H1 (cell line): ENCODE data around the gene RANBP2. TPM values are rescaled to one million over a fixed set of nuclear protein-coding genes. Genes with fewer than 3 reads are reported as not detected.

Experiments used
- CTCF ChIA-PET: fragments of 300-600 bp; sonication (Branson Sonifier 250); formaldehyde crosslinking; loops from one replicate; lab custom pipeline; 2021; ENCODE audit not compliant: partially characterized antibody; lab: Charles Lee
- POLR2A ChIA-PET: fragments of 300-600 bp; sonication (Branson Sonifier 250); formaldehyde crosslinking; loops from one replicate; lab custom pipeline; 2021; ENCODE audit warnings: inconsistent platforms; ENCODE audit not compliant: partially characterized antibody; lab: Charles Lee
- DNase-seq, 2 experiments: peaks; one replicate each; pipeline versions ENCODE4 v3.0.0 to v3.0.0-alpha.2; 2010 to 2022; ENCODE audit warnings: low spot score in 2 of 2, low read depth in 1 of 2, mixed read lengths in 1 of 2
- FAIRE-seq: peaks from 2 replicates; lab custom pipeline; 2011; peaks lifted over from hg19 to GRCh38; lab: Jason Lieb, UNC
- H2AFZ ChIP-seq: 2 replicates; pipeline ENCODE4 v1.8.1; 2012; ENCODE audit warnings: low read length, inconsistent platforms
- H2AK5ac ChIP-seq: 2 replicates; pipeline ENCODE4 v1.6.1; 2013; ENCODE audit warnings: low read depth, low read length
- H2BK120ac ChIP-seq: replicated peaks from 2 replicates; pipeline ENCODE3; 2013; ENCODE audit warnings: low read depth, low read length, inconsistent platforms
- H2BK12ac ChIP-seq: 2 replicates; pipeline ENCODE4 v1.6.1; 2013; ENCODE audit warnings: low read depth, low read length
- H2BK15ac ChIP-seq: 2 replicates; pipeline ENCODE4 v1.6.1; 2013; ENCODE audit warnings: low read length
- H2BK20ac ChIP-seq: 2 replicates; pipeline ENCODE4 v1.6.1; 2013; ENCODE audit warnings: low read length
- H2BK5ac ChIP-seq: 2 replicates; pipeline ENCODE4 v1.6.1; 2013; ENCODE audit warnings: low read depth, low read length
- H3K14ac ChIP-seq: 2 replicates; pipeline ENCODE4 v1.6.1; 2013; ENCODE audit warnings: inconsistent platforms; ENCODE audit not compliant: insufficient read length
- H3K18ac ChIP-seq: 2 replicates; pipeline ENCODE4 v1.6.1; 2013; ENCODE audit warnings: low read length; ENCODE audit errors: extremely low read depth
- H3K23ac ChIP-seq: 2 replicates; pipeline ENCODE4 v1.6.1; 2013; ENCODE audit warnings: inconsistent platforms; ENCODE audit not compliant: insufficient read length
- H3K23me2 ChIP-seq: 2 replicates; pipeline ENCODE4 v1.6.1; 2013; ENCODE audit warnings: low read depth, low read length
- H3K27ac ChIP-seq: 2 replicates; pipeline ENCODE4 v1.6.1; 2011; ENCODE audit warnings: low read depth, low read length, inconsistent platforms
- H3K27me3 ChIP-seq, 4 experiments: replicated peaks in 1 of 4; 1 replicate in 1 of 4; 2 replicates in 3 of 4; pipeline versions ENCODE4 v1.6.1 to v1.8.1; 2011 to 2013; ENCODE audit warnings: low read length in 3 of 4, mild to moderate bottlenecking in 3 of 4, inconsistent platforms in 2 of 4, mixed read lengths in 2 of 4, moderate library complexity in 1 of 4; ENCODE audit not compliant: control insufficient read depth in 3 of 4, insufficient read depth in 3 of 4; ENCODE audit errors: extremely low read depth in 1 of 4
- H3K36me3 ChIP-seq, 4 experiments: 2 replicates each; pipeline versions ENCODE4 v1.6.1 to v1.8.1; 2011 to 2013; ENCODE audit warnings: mild to moderate bottlenecking in 4 of 4, low read length in 3 of 4, moderate library complexity in 2 of 4, control low read depth in 1 of 4, inconsistent platforms in 1 of 4; ENCODE audit not compliant: insufficient read depth in 4 of 4, control insufficient read depth in 2 of 4
- H3K4ac ChIP-seq: replicated peaks from 2 replicates; pipeline ENCODE3; 2013; ENCODE audit warnings: low read length, low read depth, mixed read lengths, inconsistent platforms; ENCODE audit not compliant: insufficient read length
- H3K4me1 ChIP-seq, 4 experiments: replicated peaks in 1 of 4; 1 replicate in 1 of 4; 2 replicates in 3 of 4; pipeline versions ENCODE4 v1.6.1 to v1.8.1; 2011 to 2013; ENCODE audit warnings: low read length in 3 of 4, inconsistent platforms in 2 of 4, mixed read lengths in 1 of 4; ENCODE audit not compliant: insufficient read depth in 4 of 4, control insufficient read depth in 3 of 4
- H3K4me2 ChIP-seq, 2 experiments: 2 replicates each; pipeline versions ENCODE4 v1.6.1 to v1.8.1; 2011 to 2013; ENCODE audit warnings: low read depth in 2 of 2, low read length in 2 of 2, control low read depth in 1 of 2, inconsistent platforms in 1 of 2, mild to moderate bottlenecking in 1 of 2; ENCODE audit not compliant: insufficient read depth in 1 of 2
- H3K4me3 ChIP-seq, 4 experiments: fragments of 200-600, 300-600 bp in 1 of 4; sonication (generic), shearing (Covaris generic), sonication (Bioruptor Twin) in 1 of 4; 2 replicates each; pipeline versions ENCODE4 v1.5.1 to v1.8.1; 2011 to 2016; ENCODE audit warnings: low read length in 4 of 4, low read depth in 3 of 4, control low read depth in 2 of 4, inconsistent platforms in 2 of 4, mild to moderate bottlenecking in 2 of 4, mixed read lengths in 1 of 4, moderate library complexity in 1 of 4; ENCODE audit not compliant: insufficient read depth in 2 of 4; ENCODE audit errors: extremely low read depth in 1 of 4
- H3K56ac ChIP-seq: replicated peaks from 2 replicates; pipeline ENCODE3; 2013; ENCODE audit warnings: low read depth, mild to moderate bottlenecking, mixed read lengths, low read length, inconsistent platforms; ENCODE audit not compliant: insufficient read length
- H3K79me1 ChIP-seq: 2 replicates; pipeline ENCODE4 v1.6.1; 2013; ENCODE audit warnings: low read depth, low read length, control low read depth
- H3K79me2 ChIP-seq, 2 experiments: 2 replicates each; pipeline versions ENCODE4 v1.6.1 to v1.8.1; 2012 to 2013; ENCODE audit warnings: low read length in 2 of 2, mild to moderate bottlenecking in 2 of 2, inconsistent platforms in 1 of 2; ENCODE audit not compliant: insufficient read depth in 2 of 2, control insufficient read depth in 1 of 2
- H3K9ac ChIP-seq, 4 experiments: replicated peaks in 1 of 4; 1 replicate in 1 of 4; 2 replicates in 3 of 4; pipeline versions ENCODE4 v1.6.1 to v1.8.1; 2011 to 2013; ENCODE audit warnings: low read depth in 3 of 4, low read length in 3 of 4, control low read depth in 2 of 4, mild to moderate bottlenecking in 2 of 4, moderate library complexity in 2 of 4, inconsistent platforms in 1 of 4; ENCODE audit errors: extremely low read depth in 1 of 4
- H3K9me3 ChIP-seq, 2 experiments: 2 replicates each; pipeline versions ENCODE4 v1.6.1 to v1.8.1; 2012 to 2013; ENCODE audit warnings: mild to moderate bottlenecking in 2 of 2, moderate library complexity in 2 of 2, control low read depth in 1 of 2, inconsistent platforms in 1 of 2, low read depth in 1 of 2, low read length in 1 of 2, mixed read lengths in 1 of 2; ENCODE audit not compliant: insufficient read depth in 2 of 2
- H4K20me1 ChIP-seq, 2 experiments: replicated peaks in 1 of 2; 2 replicates each; pipeline versions ENCODE3 to v1.8.1; 2011 to 2013; ENCODE audit warnings: inconsistent platforms in 2 of 2, low read length in 2 of 2, mild to moderate bottlenecking in 1 of 2; ENCODE audit not compliant: insufficient read depth in 2 of 2, control insufficient read depth in 1 of 2
- H4K5ac ChIP-seq: 2 replicates; pipeline ENCODE4 v1.6.1; 2013; ENCODE audit warnings: low read length, low read depth, mixed read lengths, inconsistent platforms; ENCODE audit not compliant: insufficient read length
- H4K8ac ChIP-seq: 2 replicates; pipeline ENCODE4 v1.8.0; 2013; ENCODE audit warnings: mild to moderate bottlenecking, moderate library complexity, low read length, inconsistent platforms; ENCODE audit not compliant: insufficient read depth; ENCODE audit errors: extremely low read depth
- H4K91ac ChIP-seq: replicated peaks from 2 replicates; pipeline ENCODE3; 2013; ENCODE audit warnings: low read length, mixed read lengths, inconsistent platforms; ENCODE audit not compliant: insufficient read length
- BACH1 ChIP-seq: IDR thresholded peaks from 2 replicates; pipeline ENCODE4 v1.6.1; 2012; ENCODE audit warnings: low read length, improper control_type of control experiment
- CBX5 ChIP-seq: fragments of 300-800, 300-1000 bp; sonication (generic); IDR thresholded peaks from 2 replicates; pipeline ENCODE4 v1.7.1; 2016; ENCODE audit warnings: antibody characterized with exemption, low read length, low read depth
- CHD2 ChIP-seq: IDR thresholded peaks from 2 replicates; pipeline ENCODE4 v1.6.1; 2012; ENCODE audit warnings: low read length, improper control_type of control experiment
- CTBP2 ChIP-seq: IDR thresholded peaks from 2 replicates; pipeline ENCODE4 v1.7.0; 2011; ENCODE audit warnings: borderline replicate concordance, mild to moderate bottlenecking, moderate library complexity, mixed read lengths, low read length; ENCODE audit not compliant: insufficient read depth, insufficient read length
- JUND ChIP-seq: IDR thresholded peaks from 2 replicates; pipeline ENCODE4 v1.6.1; 2011; ENCODE audit warnings: mild to moderate bottlenecking, improper control_type of control experiment, low read length
- KDM5A ChIP-seq: fragments of 200-600 bp; IDR thresholded peaks from 2 replicates; pipeline ENCODE4 v1.7.1; 2012; ENCODE audit warnings: mild to moderate bottlenecking, low read length, inconsistent platforms, mixed read lengths
- POLR2AphosphoS5 ChIP-seq: IDR thresholded peaks from 2 replicates; pipeline ENCODE4 v1.6.1; 2011; ENCODE audit warnings: low read depth, low read length
- SAP30 ChIP-seq: fragments of 300-600 bp; sonication (generic); IDR thresholded peaks from 2 replicates; pipeline ENCODE4 v1.7.1; 2012; ENCODE audit warnings: low read length, moderate library complexity, mild to moderate bottlenecking, inconsistent platforms; ENCODE audit not compliant: insufficient read depth, insufficient replicate concordance
- SIN3A ChIP-seq, 2 experiments: IDR thresholded peaks in 1 of 2; conservative IDR thresholded peaks in 1 of 2; 2 replicates each; pipeline ENCODE4 v1.6.1; 2011 to 2012; ENCODE audit warnings: low read length in 2 of 2, improper control_type of control experiment in 1 of 2, low read depth in 1 of 2, mild to moderate bottlenecking in 1 of 2
- SIRT6 ChIP-seq: IDR thresholded peaks from one replicate; pipeline ENCODE4 v1.7.1; 2012; ENCODE audit warnings: low read length, inconsistent platforms
- SIX5 ChIP-seq: IDR thresholded peaks from 2 replicates; pipeline ENCODE4 v1.6.1; 2011; ENCODE audit warnings: mild to moderate bottlenecking, low read depth, low read length
- TAF7 ChIP-seq: optimal IDR thresholded peaks from 2 replicates; pipeline ENCODE3; 2011; ENCODE audit warnings: low read depth, mild to moderate bottlenecking, inconsistent platforms, low read length, moderate library complexity, borderline replicate concordance
- YY1 ChIP-seq: IDR thresholded peaks from 2 replicates; pipeline ENCODE4 v1.6.1; 2011; ENCODE audit warnings: low read depth, mild to moderate bottlenecking, low read length
- polyA plus RNA-seq, 7 experiments: library from polyadenylated mRNA; depleted of rRNA in 3 of 7; stranded (reverse) in 5 of 7; unstranded in 2 of 7; fragments of >200 nt in 5 of 7; fragments of 200-250 nt in 2 of 7; gene quantifications; 1 replicate in 5 of 7; 2 replicates in 1 of 7; 4 replicates in 1 of 7; pipeline versions ENCODE4 v1.2.1 to v1.2.3, GENCODE V29; 2011 to 2013; ENCODE audit warnings: missing spikeins in 2 of 7, mixed read lengths in 2 of 7
- total RNA-seq: library from RNA; stranded (reverse); fragmentation: NEBNext Ultra II Directional; extraction: Animal tissue kit (Norgen Biotek cat#: 25700); gene quantifications from 2 replicates; pipeline ENCODE4 v1.2.1, GENCODE V29; 2021
- TF ChIP-seq, protein P1 (sequence below): IDR thresholded peaks from 2 replicates; pipeline ENCODE4 v1.6.1; 2011; ENCODE audit warnings: low read depth, mild to moderate bottlenecking, low read length; ENCODE audit not compliant: insufficient read depth

Gene RANBP2
- total and polyA plus RNA-seq, 2 of the 8 experiments (the other 6 are each of a cell fraction or from before 2014, with no cell fraction given): 8.2 to 95.9 TPM

DNA sequence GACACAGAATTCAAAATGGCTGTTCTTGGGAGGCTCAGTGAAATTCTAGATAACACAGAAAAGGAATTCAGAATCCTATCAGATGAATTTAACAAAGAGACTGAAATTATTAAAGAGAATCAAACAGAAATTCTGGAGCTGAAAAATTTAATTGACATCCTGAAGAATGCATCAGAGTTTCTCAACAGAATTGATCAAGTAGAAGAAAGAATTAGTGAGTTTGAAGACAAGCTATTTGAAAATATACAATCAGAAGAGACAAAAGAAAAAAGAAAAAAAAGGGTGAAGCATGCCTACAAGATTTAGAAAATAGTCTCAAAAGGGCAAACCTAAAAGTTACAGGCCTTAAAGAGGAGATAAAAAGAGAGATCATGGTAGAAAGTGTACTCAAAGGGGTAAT, 12.0 kb upstream of the RANBP2 start:
- Histone ChIP-seq H3K27ac (no peak overlapping the region), H2AK5ac (no peak overlapping the region), H4K8ac (no peak overlapping the region), H2BK20ac (no peak overlapping the region), H3K4ac (no peak overlapping the region), H3K14ac (no peak overlapping the region), H2BK12ac (no peak overlapping the region), H4K5ac (no peak overlapping the region), H3K56ac (no peak overlapping the region), H2BK120ac (no peak overlapping the region), H2BK15ac (no peak overlapping the region), H3K23ac (no peak overlapping the region), H3K4me2 (no peak overlapping the region), H4K91ac (no peak overlapping the region), H3K18ac (no peak overlapping the region), H3K9ac (no peak overlapping the region), H2BK5ac (no peak overlapping the region), H3K23me2 (no peaks in the 10 kb centered on the region), H3K27me3 (no peaks in the 10 kb centered on the region), H4K20me1 (no peaks in the 10 kb centered on the region), H3K79me2 (no peaks in the 10 kb centered on the region), H2AFZ (no peak overlapping the region), H3K9me3 (no peaks in the 10 kb centered on the region), H3K4me1 (no peaks in the 10 kb centered on the region), H3K4me3 (no peak overlapping the region), H3K36me3 (no peaks in the 10 kb centered on the region), H3K79me1 (no peaks in the 10 kb centered on the region)
- POLR2A ChIA-PET: no interaction called here
- FAIRE-seq: no peak
- CTCF ChIA-PET: interaction anchor here (1.5 kb wide), 1 partner anchor 70 kb away, joined by 3 read pairs; no protein-coding TSS in a partner anchor
- no peak for DNase-seq
- no peak for TF ChIP-seq SIX5
- TF ChIP-seq TAF7: no peak
- no peak for TF ChIP-seq JUND
- no peak for TF ChIP-seq BACH1
- TF ChIP-seq YY1: no peak
- no peak for TF ChIP-seq SIN3A (conservative IDR thresholded peaks at IDR 0.05 in 1 of 2, IDR thresholded peaks at IDR 0.05 in 1 of 2; ENCODE audit: low read depth in 1 of 2, low read length in 2 of 2)
- no peak for TF ChIP-seq CBX5
- no peak for TF ChIP-seq KDM5A
- no peak for TF ChIP-seq POLR2AphosphoS5
- TF ChIP-seq CTBP2: no peak
- TF ChIP-seq CHD2: no peak
- no peak for TF ChIP-seq SIRT6
- TF ChIP-seq SAP30: no peak
- TF ChIP-seq, protein P1, sequence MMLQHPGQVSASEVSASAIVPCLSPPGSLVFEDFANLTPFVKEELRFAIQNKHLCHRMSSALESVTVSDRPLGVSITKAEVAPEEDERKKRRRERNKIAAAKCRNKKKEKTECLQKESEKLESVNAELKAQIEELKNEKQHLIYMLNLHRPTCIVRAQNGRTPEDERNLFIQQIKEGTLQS: no peak
